Activated CD4-positive, alpha-beta T cell treated with anti-CD3 and anti-CD28 coated beads, Interleukin-2, Interleukin-4, amounts not matched to agents 100 ng/mL and 50 ng/mL, durations not matched to agents 16 hours and 8 hours (primary cell): ENCODE results near the gene DLST.

Experiments
- DNase-seq: peaks from one replicate; pipeline ENCODE4 v3.0.0-alpha.2; 2020; ENCODE audit warnings: low spot score

Gene DLST

GRCh38 chr14:74896400-74896799 is 14.7 kb downstream of the DLST start:
- DNase-seq, result no peak

- DNase-seq, result no peak
Observed at GRCh38 chr14:74897642-74898041, 15.9 kb downstream of the DLST start.

- no peak for DNase-seq
Observed at GRCh38 chr14:74898083-74898482, 16.4 kb downstream of the DLST start.

GRCh38 chr14:74898694-74899093 is 17.0 kb downstream of the DLST start:
- DNase-seq, result no peak

GRCh38 chr14:74902941-74903705 is 21.4 kb downstream of the DLST start:
- DNase-seq, result no peak

- DNase-seq, result no peak
Observed at GRCh38 chr14:74904635-74905503, 23.2 kb downstream of the DLST start.

- DNase-seq, result peak; percentile 74
Observed at GRCh38 chr14:74905595-74906142, 24.0 kb downstream of the DLST start.

GRCh38 chr14:74906925-74907521 is 25.3 kb downstream of the DLST start:
- no peak for DNase-seq

- no peak for DNase-seq
Observed at GRCh38 chr14:74907744-74908143, 26.0 kb downstream of the DLST start.

GRCh38 chr14:74908861-74909341 is 27.2 kb downstream of the DLST start:
- DNase-seq, result no peak

GRCh38 chr14:74909501-74909900 is 27.8 kb downstream of the DLST start:
- DNase-seq, result no peak

GRCh38 chr14:74909911-74910310 is 28.2 kb downstream of the DLST start:
- no peak for DNase-seq

GRCh38 chr14:74910556-74910955 is 28.8 kb downstream of the DLST start:
- DNase-seq, result no peak

- no peak for DNase-seq
Observed at GRCh38 chr14:74911221-74911620, 29.5 kb downstream of the DLST start.

- DNase-seq, result no peak
Observed at GRCh38 chr14:74911704-74912103, 30.0 kb downstream of the DLST start.

GRCh38 chr14:74912111-74912510 is 30.4 kb downstream of the DLST start:
- no peak for DNase-seq

- DNase-seq, result no peak
Observed at GRCh38 chr14:74912801-74913200, 31.1 kb downstream of the DLST start.

GRCh38 chr14:74913393-74913910 is 31.7 kb downstream of the DLST start:
- DNase-seq, result no peak

GRCh38 chr14:74913986-74914573 is 32.4 kb downstream of the DLST start:
- no peak for DNase-seq

GRCh38 chr14:74915426-74915825 is 33.7 kb downstream of the DLST start:
- DNase-seq, result no peak

GRCh38 chr14:74915826-74916225 is 34.1 kb downstream of the DLST start:
- no peak for DNase-seq

GRCh38 chr14:74917178-74917543 is 35.4 kb downstream of the DLST start:
- no peak for DNase-seq
